HG03039 (cell line): ENCODE measurements around the gene GLRX.
"Not testable (repeated sequence)": the region's sequence is repeated elsewhere in the genome, so short reads cannot be mapped to it uniquely, and the experiment has no call there.

Source experiments
- ATAC-seq: cut with Tn5 transposase; IDR thresholded peaks from one replicate; pipeline ENCODE4 v1.9.1; 2021; ENCODE audit warnings: mild to moderate bottlenecking, moderate library complexity; ENCODE audit not compliant: unreplicated experiment

The GLRX gene

DNA sequence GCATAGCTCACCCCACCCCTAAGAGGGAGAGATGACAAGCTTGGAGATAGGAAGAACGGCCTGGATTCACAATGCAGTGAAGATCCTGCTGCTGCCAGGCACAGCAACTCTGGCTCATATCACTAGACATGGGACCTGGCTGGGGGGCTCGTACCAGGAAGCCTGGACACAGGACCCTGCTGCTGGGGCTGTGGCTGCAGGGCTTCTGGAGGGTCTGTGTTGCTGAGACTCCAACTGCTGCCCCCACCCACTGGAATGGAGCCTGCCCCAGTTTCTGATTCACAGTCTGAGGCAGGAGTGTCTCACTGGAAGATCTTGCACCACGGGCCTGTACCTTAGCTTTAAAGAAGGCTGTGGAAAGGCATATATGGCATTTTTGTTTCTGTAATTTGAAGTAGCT is 31.0 kb upstream of the GLRX start:
- no peak for ATAC-seq

- no peak for ATAC-seq
These were observed 30.0 kb upstream of the GLRX start for GRCh38 chr5:95852567-95852966.

DNA sequence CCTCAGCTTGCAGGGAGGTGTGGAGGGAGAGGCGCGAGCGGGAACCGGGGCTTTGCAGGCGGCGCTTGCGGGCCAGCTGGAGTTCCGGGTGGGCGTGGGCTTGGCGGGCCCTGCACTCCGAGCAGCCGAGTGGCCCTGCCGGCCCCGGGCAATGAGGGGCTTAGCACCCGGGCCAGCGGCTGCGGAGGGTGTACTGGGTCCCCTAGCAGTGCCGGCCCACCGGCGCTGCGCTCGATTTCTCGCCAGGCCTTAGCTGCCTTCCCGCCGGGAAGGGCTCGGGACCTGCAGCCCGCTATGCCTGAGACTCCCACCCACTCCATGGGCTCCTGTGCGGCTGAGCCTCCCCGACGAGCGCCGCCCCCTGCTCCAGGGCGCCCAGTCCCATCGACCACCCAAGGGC is 28.6 kb upstream of the GLRX start:
- not testable (repeated sequence) for ATAC-seq

DNA sequence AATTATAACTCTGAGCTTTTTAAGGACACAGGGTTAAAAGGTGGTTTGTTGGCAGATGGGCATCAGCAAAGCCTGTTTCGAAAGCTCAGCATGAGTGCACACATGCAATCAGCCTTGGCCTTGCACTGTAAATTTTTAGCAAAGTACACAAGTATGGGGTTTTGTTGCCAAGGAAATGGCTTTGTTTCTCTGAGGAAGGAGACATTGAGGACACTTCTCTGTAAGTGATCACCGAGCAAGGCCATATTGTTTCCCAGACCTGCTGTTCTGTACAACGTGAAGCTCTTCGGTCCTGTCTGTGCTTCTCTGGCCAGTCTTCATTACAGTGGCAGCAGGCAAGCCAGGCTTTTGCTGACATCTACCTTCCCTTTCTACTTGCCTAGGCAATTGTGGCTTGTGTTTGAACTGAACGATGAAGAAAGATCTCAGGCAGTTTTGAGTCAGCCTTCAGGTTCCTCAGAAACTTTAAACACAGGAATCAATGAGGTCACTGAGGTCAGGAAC is 27.9 kb upstream of the GLRX start:
- no peak for ATAC-seq

DNA sequence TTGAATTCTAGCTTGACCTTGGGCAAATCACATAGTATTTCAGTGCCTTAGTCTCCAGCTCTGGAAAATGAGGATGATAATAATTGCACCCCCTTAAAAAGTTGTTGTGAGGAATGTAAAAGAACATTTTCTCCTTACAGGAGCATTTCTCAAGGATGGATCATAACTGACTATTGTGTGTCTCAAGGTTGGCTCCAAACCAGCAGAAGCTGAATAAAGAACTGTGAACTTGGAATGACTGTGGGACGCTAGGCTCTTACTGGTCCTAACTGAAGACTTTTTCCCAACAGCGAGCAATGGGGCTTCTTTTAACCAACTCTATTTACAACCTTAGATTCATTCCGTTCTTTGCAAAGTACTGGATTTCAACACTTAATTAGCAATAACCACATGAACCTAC is 26.2 kb upstream of the GLRX start:
- ATAC-seq = no peak

- ATAC-seq = no peak
These were observed 24.7 kb upstream of the GLRX start for GRCh38 chr5:95847261-95847592.

- ATAC-seq = peak; percentile 49
These were observed 24.2 kb upstream of the GLRX start for GRCh38 chr5:95846554-95847260.

DNA sequence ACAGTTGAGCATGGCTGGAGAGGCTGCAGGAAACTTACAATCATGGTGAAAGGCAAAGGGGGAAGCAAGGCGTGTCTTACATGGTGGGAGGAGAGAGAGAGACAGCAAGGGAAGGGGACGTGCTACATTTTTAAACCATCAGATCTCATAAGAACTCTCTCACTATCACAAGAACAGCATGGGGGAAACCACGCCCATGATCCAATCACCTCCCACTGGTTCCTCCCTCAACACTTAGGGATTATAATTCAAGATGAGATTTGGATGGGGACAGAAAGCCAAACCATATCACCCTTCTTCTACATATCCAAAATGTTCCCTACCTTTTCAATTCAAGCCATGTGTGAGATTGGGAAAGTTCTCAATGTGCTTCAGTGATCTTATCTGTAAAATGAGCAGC is 22.9 kb upstream of the GLRX start:
- no peak for ATAC-seq

- ATAC-seq = no peak
These were observed 21.3 kb upstream of the GLRX start for GRCh38 chr5:95843733-95844223.

DNA sequence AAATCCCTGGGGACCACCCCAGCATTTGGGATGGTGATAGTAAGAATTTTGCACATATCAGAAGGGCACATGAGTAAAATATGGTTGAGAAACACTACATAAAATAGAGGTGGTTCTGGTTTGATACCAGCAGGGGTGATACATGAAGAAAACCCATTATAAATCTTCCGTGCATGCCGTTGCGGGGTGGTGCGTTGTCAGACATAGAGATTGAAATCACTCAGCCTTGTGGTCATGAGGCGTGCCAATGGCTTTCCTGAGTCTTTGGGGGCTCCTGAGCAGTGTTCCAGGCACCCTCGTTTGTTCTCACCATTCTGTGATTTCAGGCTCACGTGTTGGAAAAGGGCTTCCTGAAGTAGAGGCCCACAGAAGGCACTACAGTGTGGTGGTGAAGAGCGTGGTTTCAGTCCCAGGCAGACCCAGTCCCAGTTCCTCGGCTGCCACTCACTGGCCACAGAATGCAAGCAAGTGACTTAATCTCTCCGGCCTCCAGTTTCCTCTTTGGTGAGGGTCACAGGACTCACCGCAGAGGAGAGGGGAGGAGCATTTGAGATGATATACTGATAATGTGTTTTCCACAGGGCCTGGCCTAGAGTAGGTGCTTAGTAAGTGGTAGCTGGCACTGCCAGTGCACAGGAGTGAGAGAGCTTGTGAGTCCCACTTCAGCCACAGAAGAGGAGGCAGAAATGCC is 20.5 kb upstream of the GLRX start:
- ATAC-seq = peak; percentile 84

DNA sequence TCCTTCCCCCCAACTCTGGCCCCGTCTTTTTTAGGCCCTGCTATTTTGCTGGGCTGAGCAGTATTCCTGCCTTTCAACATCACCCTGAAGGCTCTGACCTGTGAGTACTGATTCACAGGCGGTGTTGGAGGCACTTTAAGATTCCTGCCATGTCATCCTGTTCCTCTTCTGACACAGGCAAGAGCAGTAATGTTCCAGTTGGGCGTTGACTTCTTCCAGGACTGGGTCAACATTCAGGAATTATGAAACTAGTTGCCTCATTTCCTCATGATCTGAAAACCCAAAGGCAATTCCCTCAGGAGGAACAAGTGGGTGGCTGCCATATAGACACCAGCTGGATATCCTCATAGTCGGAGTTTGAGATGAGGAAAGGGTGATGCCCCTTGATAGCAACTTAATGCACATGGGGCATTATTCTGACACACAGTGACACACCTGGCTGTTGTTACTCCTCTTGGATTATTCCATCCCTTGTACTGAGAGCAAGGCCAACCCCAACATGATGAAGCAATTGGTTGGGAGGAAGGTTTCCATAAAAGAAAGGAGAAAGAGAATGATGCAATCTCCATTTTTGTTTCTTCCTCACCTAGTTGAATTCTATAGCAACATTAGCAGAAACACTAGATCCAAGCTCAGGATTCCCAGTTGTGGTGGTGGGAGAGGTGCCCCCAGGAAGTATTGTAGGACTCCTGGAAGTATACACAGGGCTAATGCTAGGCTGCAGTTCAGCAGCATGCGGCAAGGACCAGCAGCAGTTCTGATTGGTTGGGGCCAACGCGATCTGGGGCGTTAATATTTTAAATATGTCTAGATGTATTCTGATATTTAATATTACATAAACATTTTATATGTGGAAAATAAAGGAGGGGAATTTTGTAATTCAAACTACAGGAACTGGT is 19.6 kb upstream of the GLRX start:
- ATAC-seq = no peak

DNA sequence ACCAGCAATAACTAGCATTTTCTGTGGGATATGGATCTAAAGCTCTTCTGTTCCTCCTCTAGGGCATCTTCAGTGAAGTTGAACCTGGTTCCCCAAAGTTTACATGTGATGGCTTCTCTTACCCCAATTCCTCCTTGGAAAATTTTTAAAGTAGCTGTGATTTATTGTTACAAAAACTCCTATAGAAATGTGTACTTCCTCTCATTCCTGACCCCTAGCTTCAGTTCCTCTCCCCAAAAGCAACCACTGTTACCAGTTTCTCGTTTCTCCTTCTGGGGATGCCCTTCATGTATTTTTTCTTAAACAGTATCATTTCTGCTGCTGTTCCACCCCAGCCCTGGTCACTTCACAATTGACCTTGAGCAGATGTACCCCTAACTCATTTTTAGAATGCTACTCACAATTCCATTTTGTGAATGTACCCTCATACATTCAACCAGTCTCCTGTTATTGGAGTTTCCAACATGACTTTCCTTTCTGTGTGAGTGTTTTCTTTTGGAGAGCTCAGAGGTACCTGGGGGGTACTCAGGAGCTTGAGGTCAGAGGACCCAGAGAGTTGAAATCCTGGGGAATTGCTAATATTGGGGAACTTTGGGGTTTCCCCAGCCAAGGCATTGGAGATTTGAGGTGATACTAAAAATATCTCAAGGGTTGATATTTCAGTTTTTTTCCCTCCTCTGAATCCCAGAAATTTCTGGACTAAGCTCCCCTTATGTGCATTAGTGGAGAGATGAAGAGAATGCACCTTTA is 18.6 kb upstream of the GLRX start:
- ATAC-seq = no peak

DNA sequence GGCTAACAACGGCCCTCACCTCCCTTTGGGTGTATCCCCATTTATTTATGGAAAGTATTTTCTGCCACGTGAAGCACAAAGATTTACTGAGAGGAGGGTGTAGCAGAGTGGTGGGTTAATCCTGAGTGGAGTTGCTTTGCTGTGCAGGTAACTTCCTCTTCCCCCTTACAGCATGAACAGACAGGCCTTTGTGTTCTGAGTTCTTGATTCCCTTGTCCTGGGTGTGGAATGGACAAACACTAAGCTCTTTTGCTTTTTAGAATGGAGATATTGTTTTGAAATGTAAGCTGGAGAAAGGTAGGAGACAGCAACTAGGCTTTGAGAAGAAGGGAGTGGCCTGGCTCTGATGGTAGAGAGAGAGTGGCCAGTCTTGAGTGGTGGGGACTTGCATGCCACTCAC is 17.1 kb upstream of the GLRX start:
- ATAC-seq = no peak

- no peak for ATAC-seq
These were observed 16.0 kb upstream of the GLRX start for GRCh38 chr5:95838556-95838955.

DNA sequence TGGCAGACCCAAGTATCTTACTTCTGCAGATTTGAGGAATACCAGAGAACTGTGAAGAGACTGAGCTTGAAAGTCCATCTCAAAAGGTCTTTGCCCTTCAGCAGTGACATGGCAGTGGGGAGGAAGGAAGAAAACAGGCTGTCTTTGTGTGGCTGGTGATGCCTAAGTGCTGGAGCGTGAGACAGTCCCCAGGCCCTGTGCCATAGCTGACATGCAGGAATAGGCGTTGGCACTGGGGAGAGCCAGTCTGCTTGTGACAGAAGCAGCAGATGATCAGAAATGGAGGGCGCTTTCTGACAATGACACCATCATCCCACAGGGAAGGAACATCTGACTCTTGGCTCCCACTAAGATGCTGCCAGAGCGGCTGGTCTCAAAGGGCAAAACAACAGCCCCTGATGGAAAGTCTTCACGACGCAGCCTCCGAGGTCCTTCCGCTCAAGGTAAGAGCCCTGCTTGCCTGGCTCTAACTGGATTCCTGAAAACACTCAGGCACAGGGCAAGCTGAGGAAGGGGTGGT is 15.5 kb upstream of the GLRX start:
- no peak for ATAC-seq

DNA sequence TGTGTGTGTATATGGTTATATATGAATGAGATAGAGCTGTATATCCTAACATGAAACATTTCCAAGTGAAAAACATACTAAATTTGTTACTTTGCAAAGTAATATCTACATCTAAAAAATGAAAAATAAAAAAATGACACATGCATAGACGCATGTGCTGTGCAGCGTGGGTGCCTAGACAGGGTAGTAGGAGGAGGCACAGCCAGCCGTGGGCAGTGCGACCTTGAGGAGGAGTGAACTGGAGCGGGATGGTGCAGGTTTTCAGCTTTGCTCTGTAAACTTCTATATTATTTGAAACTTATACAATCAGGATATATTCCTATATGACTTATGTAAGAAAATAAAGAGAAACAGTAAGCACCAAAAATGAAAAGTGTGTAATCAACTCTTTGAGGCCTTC is 15.0 kb upstream of the GLRX start:
- ATAC-seq = no peak

DNA sequence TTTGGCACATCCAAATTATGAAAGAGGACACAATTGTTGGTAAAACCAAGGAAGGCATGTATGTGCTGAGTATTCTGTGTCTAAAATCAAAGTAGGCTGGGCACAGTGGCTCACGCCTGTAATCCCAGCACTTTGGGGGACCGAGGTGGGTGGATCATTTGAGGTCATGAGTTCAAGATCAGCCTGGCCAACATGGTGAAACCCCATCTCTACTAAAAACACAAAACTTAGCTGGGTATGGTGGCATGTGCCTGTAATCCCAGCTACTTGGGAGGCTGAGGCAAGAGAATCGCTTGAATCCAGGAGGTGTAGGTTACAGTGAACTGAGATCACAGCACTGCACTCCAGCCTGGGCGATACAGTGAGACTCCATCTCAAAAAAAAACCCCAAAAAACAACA is 14.4 kb upstream of the GLRX start:
- ATAC-seq = not testable (repeated sequence)

DNA sequence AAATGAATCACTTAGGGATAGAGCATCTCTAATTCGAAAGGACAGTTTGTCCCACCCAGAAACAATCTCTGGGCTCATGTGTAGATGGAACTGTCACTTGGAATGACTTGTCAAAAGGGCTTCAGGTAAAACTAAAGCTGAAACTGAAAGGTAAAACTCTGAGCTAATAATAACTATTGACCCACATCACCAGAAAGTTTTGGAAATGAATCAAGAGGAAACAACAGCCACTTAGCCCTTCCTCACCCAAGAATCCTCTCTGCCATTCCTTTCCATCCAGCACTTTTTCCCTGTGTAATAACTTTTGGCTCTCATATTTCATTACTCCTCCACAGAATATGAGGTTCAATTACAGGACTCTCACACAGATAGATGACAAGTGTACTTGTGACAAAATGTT is 14.0 kb upstream of the GLRX start:
- ATAC-seq = no peak

DNA sequence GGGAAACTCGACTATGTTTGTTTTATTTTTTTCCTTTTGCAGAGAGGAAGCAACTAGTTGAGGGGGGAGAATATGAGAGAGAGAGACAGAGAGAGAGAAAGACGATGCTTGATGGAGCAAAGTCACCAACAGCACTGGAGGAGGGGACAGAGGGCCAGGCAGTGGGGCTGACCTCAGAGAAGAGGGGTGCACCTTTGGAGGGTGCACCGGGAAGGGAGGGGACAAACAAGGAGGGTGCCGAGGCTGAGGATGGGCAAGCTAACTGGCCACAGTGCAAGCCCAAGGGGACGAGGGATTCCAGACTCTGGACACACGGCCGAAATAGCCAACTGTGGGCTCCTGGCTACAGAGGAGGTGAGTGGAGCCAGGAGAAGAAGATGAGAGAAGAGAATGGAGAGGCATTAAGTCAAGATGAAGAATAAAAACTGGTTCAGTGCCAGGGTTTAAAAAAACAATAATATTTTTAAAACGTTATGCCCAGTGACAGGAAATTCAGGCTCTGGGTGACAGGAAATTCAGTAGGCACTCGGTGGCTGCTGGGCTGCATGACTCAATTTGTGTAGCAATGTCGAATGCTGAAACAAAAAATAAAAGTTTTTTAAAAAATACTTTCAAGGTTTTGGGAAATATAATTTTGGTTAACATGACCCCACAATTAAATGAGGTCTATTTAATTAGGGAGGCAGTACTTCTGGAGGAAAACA is 13.3 kb upstream of the GLRX start:
- ATAC-seq = no peak

DNA sequence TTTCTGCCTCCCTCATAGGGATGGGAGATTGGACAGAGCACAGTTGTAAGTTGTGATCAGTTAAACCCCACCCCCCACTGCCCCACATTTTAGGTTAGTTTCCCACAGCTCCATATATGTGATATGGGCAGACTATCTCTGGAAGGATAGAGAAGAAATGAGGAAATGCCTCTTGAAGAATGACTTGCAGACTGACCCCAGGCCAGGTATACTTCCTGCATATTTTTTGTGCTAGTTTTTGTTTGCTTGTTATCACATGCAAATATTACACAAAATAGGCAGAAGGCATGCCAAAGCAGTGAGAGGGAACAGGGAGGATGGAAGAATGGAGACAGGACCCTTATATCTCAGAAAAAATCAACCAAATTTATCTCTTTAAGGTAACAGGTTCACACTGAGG is 10.1 kb upstream of the GLRX start:
- no peak for ATAC-seq
